Transverse colon (tissue), 4 donors: ENCODE results near the gene MTREX. TPM values are rescaled to one million over a fixed set of nuclear protein-coding genes. Genes with fewer than 3 reads are reported as not detected.

Source experiments
- DNase-seq: peaks from one replicate; pipeline ENCODE4 v3.0.0-alpha.2; 2019
- H3K27ac ChIP-seq, 4 donors: fragments of 200-600 bp; sonication (generic); 2 replicates each; pipeline ENCODE4 v1.5.1; 2016 to 2018; ENCODE audit warnings: inconsistent platforms in 4 of 4
- H3K27me3 ChIP-seq: fragments of 200-600 bp; sonication (generic); 2 replicates; pipeline ENCODE4 v1.5.1; 2017; ENCODE audit warnings: inconsistent platforms
- H3K36me3 ChIP-seq, 4 donors: fragments of 200-600 bp; sonication (generic); 2 replicates each; pipeline ENCODE4 v1.5.1; 2017 to 2019; ENCODE audit warnings: inconsistent platforms in 4 of 4
- H3K4me1 ChIP-seq, 4 donors: fragments of 200-600 bp; sonication (generic); 2 replicates each; pipeline ENCODE4 v1.5.1; 2017 to 2020; ENCODE audit warnings: inconsistent platforms in 4 of 4
- H3K4me3 ChIP-seq, 4 donors: fragments of 200-600 bp; sonication (generic); 1 replicate in 1 of 4; 2 replicates in 3 of 4; pipeline versions ENCODE4 v1.5.1 to v1.6.1; 2017 to 2019; ENCODE audit warnings: inconsistent platforms in 4 of 4
- H3K9me3 ChIP-seq, 2 donors: fragments of 200-600 bp; sonication (generic); 2 replicates each; pipeline ENCODE4 v1.5.1; 2017 to 2019; ENCODE audit warnings: inconsistent platforms in 2 of 2
- EP300 ChIP-seq: sonication (generic); formaldehyde crosslinking; IDR thresholded peaks from one replicate; pipeline ENCODE4 v1.6.1; 2017; ENCODE audit warnings: antibody characterized with exemption, low read depth
- POLR2A ChIP-seq: fragments of 450-650 bp; IDR thresholded peaks from one replicate; pipeline ENCODE4 v1.6.1; 2016; ENCODE audit warnings: antibody characterized with exemption, mild to moderate bottlenecking, moderate library complexity
- POLR2AphosphoS5 ChIP-seq, 3 donors: sonication (generic); formaldehyde crosslinking; IDR thresholded peaks; one replicate each; pipeline ENCODE4 v1.6.1; 2016; ENCODE audit warnings: antibody characterized with exemption in 3 of 3
- WGBS, 2 donors: methylation state at CpG; one replicate each; pipeline ENCODE4 v1.1.5; 2018; ENCODE audit warnings: low coverage in 1 of 2; 5-methylcytosine and 5-hydroxymethylcytosine counted together
- in situ Hi-C, 4 donors: fragments of 200-750 bp; cut with MboI; loops; one replicate each; pipeline versions ENCODE4 v1.15.0 to v1.15.1; 2017; ENCODE audit warnings: low sequenced_read_pairs in 3 of 4, low pct_ligation_motif_present in 1 of 4, low pct_unique_long_range_greater_than_20kb in 1 of 4
- intact Hi-C: fragments of 100-400 bp; cut with DNase I; formaldehyde crosslinking; loops from one replicate; pipeline ENCODE4 v1.15.1; 2023; ENCODE audit warnings: low total_unique reads
- total RNA-seq, 4 donors: library from RNA; depleted of rRNA; stranded (reverse); fragments of >200 nt; gene quantifications; one replicate each; pipeline ENCODE4 v1.1.0, GENCODE V29; 2016
- TF ChIP-seq, protein P1 (sequence below), 5 experiments: fragments of 200-600 bp in 3 of 5; fragments of 450-650 bp in 2 of 5; sonication (generic) in 3 of 5; IDR thresholded peaks; 1 replicate in 2 of 5; 2 replicates in 3 of 5; pipeline ENCODE4 v1.5.1; 2016 to 2017; ENCODE audit warnings: antibody characterized with exemption in 5 of 5, inconsistent platforms in 3 of 5, mild to moderate bottlenecking in 2 of 5, moderate library complexity in 1 of 5

MTREX gene
- total RNA-seq, 4 donors from 2014 or later, result 29.5 to 85.9 (median 65.5) TPM

DNA sequence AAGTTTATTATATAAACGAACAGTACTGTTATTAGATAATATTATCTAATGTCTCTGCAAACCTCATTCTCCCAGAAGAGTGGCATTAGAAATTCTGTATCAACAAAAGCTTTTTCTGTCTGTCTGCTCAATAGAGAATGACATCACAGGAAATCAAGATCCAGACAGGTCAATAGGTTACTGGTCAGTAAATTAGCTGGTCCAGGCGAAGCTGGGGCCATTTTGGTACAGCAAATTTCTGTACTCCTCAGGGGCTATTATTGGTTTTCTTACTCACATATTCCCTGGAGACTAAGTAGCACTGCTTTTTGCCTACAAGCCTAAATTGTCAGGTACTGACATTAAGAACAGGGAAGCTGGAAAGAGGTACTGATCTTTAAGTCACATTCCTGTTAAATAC, 146.5 kb downstream of the MTREX start:
- Histone ChIP-seq H3K27ac (no peak overlapping the region), H3K4me1 (peaks cover 0 to 25% (median 5%) of the 10 kb centered on the region in 4 donors), H3K9me3 (no peaks in the 10 kb centered on the region), H3K36me3 (no peaks in the 10 kb centered on the region), H3K4me3 (no peak overlapping the region), H3K27me3 (no peaks in the 10 kb centered on the region)
- DNase-seq, result no peak
- intact Hi-C loops, result no loop called here
- TF ChIP-seq, protein P1, sequence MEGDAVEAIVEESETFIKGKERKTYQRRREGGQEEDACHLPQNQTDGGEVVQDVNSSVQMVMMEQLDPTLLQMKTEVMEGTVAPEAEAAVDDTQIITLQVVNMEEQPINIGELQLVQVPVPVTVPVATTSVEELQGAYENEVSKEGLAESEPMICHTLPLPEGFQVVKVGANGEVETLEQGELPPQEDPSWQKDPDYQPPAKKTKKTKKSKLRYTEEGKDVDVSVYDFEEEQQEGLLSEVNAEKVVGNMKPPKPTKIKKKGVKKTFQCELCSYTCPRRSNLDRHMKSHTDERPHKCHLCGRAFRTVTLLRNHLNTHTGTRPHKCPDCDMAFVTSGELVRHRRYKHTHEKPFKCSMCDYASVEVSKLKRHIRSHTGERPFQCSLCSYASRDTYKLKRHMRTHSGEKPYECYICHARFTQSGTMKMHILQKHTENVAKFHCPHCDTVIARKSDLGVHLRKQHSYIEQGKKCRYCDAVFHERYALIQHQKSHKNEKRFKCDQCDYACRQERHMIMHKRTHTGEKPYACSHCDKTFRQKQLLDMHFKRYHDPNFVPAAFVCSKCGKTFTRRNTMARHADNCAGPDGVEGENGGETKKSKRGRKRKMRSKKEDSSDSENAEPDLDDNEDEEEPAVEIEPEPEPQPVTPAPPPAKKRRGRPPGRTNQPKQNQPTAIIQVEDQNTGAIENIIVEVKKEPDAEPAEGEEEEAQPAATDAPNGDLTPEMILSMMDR (IDR thresholded peaks at IDR 0.05), result no peak
- TF ChIP-seq EP300 (no peak), POLR2AphosphoS5 (IDR thresholded peaks at IDR 0.05) (no peak), POLR2A (no peak)
- in situ Hi-C loops, result no loop called here
- WGBS, 2 donors, result 69 to 79% methylated on average over 2 of the region's 2 CpGs

DNA sequence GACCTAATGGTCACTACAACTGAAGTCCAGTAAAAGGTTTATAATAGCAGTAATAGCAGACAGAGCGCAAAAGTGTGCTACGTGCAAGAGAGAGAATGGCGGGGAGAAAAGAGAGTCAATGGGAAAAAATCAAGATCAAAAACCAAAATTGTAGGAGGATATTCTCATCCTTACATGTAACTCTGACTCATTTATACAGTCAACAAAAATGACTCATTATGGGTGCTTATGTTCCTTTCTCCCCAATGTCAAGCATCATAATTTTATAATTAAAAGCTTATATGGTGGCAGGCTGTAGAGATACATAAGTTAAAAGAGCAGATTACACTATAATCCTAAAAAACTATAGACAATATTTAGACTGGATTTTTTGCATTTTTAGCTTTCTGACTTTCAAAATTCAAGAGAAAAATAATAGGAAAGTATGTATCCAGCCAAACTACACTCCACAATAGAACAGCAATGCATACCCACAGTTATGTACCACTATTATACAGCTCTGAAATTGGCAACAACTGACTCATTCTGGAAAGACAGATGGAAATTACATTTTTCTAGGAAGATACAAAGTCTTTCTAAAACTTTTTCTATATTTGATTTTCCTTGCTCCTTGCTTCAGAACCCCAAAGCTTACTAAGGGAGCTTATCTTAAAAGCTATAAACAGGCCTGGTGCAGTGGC, 148.6 kb downstream of the MTREX start:
- TF ChIP-seq, protein P1 (IDR thresholded peaks at IDR 0.05), result no peak
- TF ChIP-seq POLR2A, result no peak
- TF ChIP-seq EP300, result no peak
- no peak for TF ChIP-seq POLR2AphosphoS5 (IDR thresholded peaks at IDR 0.05)
- H3K4me3 ChIP-seq, result no peak overlapping the region
- H3K9me3 ChIP-seq, result no peaks in the 10 kb centered on the region
- H3K4me1 ChIP-seq, result peaks cover 0 to 25% (median 3%) of the 10 kb centered on the region in 4 donors
- intact Hi-C loops (no loop called here), in situ Hi-C loops (no loop called here)
- H3K36me3 ChIP-seq, result peaks cover 0 to 3% (median 0%) of the 10 kb centered on the region in 4 donors
- 95 to 97% methylated on average over 3 of the region's 3 CpGs for WGBS, 2 donors
- H3K27ac ChIP-seq, result no peak overlapping the region
- no peak for DNase-seq
- no peaks in the 10 kb centered on the region for H3K27me3 ChIP-seq

DNA sequence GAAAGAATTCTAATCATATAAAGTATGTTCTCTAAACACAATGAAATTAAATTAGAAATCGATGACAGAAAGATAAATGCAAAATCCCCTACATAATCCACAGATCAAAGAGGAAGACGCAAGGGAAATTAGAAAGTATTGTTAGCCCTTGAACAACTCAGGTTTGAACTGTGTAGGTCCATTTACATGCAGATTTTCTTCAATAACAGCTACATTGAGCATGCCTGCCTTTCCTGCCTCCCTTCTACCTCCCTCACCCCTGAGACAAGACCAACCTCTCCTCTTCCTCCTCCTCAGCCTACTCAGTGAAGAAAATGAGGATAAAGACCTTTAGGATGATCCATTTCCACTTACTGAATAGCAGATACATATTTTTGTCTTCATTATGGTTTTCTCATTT, 151.8 kb downstream of the MTREX start:
- Histone ChIP-seq H3K4me1 (peaks cover 0 to 16% (median 3%) of the 10 kb centered on the region in 4 donors), H3K36me3 (peaks cover 0 to 3% (median 0%) of the 10 kb centered on the region in 4 donors), H3K27ac (no peak overlapping the region), H3K9me3 (no peaks in the 10 kb centered on the region), H3K27me3 (no peaks in the 10 kb centered on the region), H3K4me3 (no peak overlapping the region)
- no peak for DNase-seq
- intact Hi-C loops, result no loop called here
- WGBS, 2 donors, result 90 to 95% methylated on average over 2 of the region's 2 CpGs
- in situ Hi-C loops, result no loop called here
- no peak for TF ChIP-seq POLR2AphosphoS5 (IDR thresholded peaks at IDR 0.05)
- TF ChIP-seq EP300, result no peak

DNA sequence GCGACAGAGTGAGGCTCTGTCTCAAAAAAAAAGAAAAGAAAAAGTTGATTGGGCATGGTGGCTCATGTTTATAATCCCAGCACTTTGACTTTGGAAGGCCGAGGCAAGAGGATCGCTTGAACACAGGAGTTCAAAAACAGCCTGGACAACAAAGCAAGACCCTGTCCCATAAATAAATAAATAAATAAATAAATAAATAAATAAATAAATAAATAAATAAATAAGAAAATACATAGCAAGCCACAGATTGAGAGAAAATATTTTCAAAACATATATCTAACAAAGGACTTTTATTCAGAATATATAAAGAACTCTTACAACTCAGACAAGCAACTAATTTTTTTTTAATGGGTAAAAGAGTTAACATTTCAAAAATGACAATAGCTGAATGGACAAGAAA, 155.8 kb downstream of the MTREX start:
- 96 to 100% methylated on average over 3 of the region's 3 CpGs for WGBS, 2 donors
- Histone ChIP-seq H3K4me1 (peaks cover 8 to 20% (median 14%) of the 10 kb centered on the region in 4 donors), H3K9me3 (no peaks in the 10 kb centered on the region), H3K4me3 (no peak overlapping the region), H3K27me3 (no peaks in the 10 kb centered on the region), H3K36me3 (peaks cover 0 to 15% (median 0%) of the 10 kb centered on the region in 4 donors), H3K27ac (no peak overlapping the region)
- in situ Hi-C loops, result no loop called here
- intact Hi-C loops, result no loop called here
- TF ChIP-seq POLR2A (no peak), POLR2AphosphoS5 (IDR thresholded peaks at IDR 0.05) (no peak), EP300 (no peak)
- TF ChIP-seq, protein P1 (IDR thresholded peaks at IDR 0.05), result no peak
- DNase-seq, result no peak
